K562 (cell line): ENCODE results near the gene FXN. TPM values are rescaled to one million over a fixed set of nuclear protein-coding genes. Genes with fewer than 3 reads are reported as not detected.

ENCODE experiments used
- ATAC-seq: fragments of 200-7000 bp; cut with Tn5 transposase; 3 replicates; pipeline ENCODE4 v1.9.1; 2020; ENCODE audit warnings: moderate library complexity
- BruUV-seq: library from RNA; stranded (reverse); fragments of 400-500 nt; replicated peaks from 2 replicates; lab custom pipeline; 2021; lab: Mats Ljungman, UMichigan
- CTCF ChIA-PET: fragments of 300-600 bp; formaldehyde crosslinking; extraction: SDS; loops from one replicate; lab custom pipeline; 2021; ENCODE audit warnings: low intra/inter-chr PET ratio; lab: Yijun Ruan, JAX
- POLR2A ChIA-PET: fragments of 300-600, 350-650 bp; sonication (Branson Sonifier 250); formaldehyde crosslinking; extraction: SDS; loops from one replicate; lab custom pipeline; 2021; ENCODE audit warnings: antibody characterized with exemption, inconsistent platforms; lab: Yijun Ruan, JAX
- DNase-seq, 4 experiments: peaks; one replicate each; pipeline versions ENCODE4 v3.0.0 to v3.0.0-alpha.2; 2011 to 2018; ENCODE audit warnings: low spot score in 3 of 4, mixed read lengths in 3 of 4; ENCODE audit errors: extremely low read depth in 1 of 4
- FAIRE-seq: peaks from 2 replicates; lab custom pipeline; 2011; peaks lifted over from hg19 to GRCh38; lab: Jason Lieb, UNC
- H2AFZ ChIP-seq: 2 replicates; pipeline ENCODE4 v1.6.0; 2011; ENCODE audit warnings: low read depth, low read length, control low read depth, inconsistent platforms
- H3K27ac ChIP-seq: fragments of 200-600 bp; 3 replicates; pipeline ENCODE4 v1.8.0; 2011; ENCODE audit warnings: low read depth, mild to moderate bottlenecking, control low read depth, inconsistent platforms, low read length, moderate library complexity, mixed read lengths; ENCODE audit errors: extremely low read depth
- H3K27me3 ChIP-seq, 2 experiments: fragments of 300-600 bp in 1 of 2; 2 replicates in 1 of 2; 3 replicates in 1 of 2; pipeline versions ENCODE4 v1.6.0 to v1.8.0; 2011; ENCODE audit warnings: inconsistent platforms in 2 of 2, low read length in 2 of 2, mild to moderate bottlenecking in 1 of 2, mixed read lengths in 1 of 2, moderate library complexity in 1 of 2; ENCODE audit not compliant: control insufficient read depth in 2 of 2, insufficient read depth in 2 of 2
- H3K36me3 ChIP-seq: fragments of 300-600 bp; 3 replicates; pipeline ENCODE4 v1.8.0; 2011; ENCODE audit warnings: mild to moderate bottlenecking, low read length, inconsistent platforms; ENCODE audit not compliant: control insufficient read depth, insufficient read depth
- H3K4me1 ChIP-seq, 2 experiments: fragments of 200-600 bp in 1 of 2; replicated peaks in 1 of 2; 2 replicates in 1 of 2; 3 replicates in 1 of 2; pipeline versions ENCODE4 v1.5.1 to v1.8.0; 2011; ENCODE audit warnings: inconsistent platforms in 2 of 2, low read length in 2 of 2, mild to moderate bottlenecking in 1 of 2, mixed read lengths in 1 of 2, moderate library complexity in 1 of 2; ENCODE audit not compliant: control insufficient read depth in 2 of 2, insufficient read depth in 2 of 2
- H3K4me2 ChIP-seq: 2 replicates; pipeline ENCODE4 v1.6.1; 2011; ENCODE audit warnings: low read length, control low read depth, inconsistent platforms, mixed read lengths; ENCODE audit not compliant: insufficient read depth
- H3K4me3 ChIP-seq: fragments of 200-600 bp; sonication (generic), shearing (Covaris generic); 2 replicates; pipeline ENCODE4 v1.5.1; 2016; ENCODE audit warnings: control low read depth, inconsistent platforms
- H3K79me2 ChIP-seq: fragments of 200-600 bp; 3 replicates; pipeline ENCODE4 v1.8.0; 2011; ENCODE audit warnings: low read length, inconsistent platforms; ENCODE audit not compliant: control insufficient read depth, insufficient read depth
- H3K9ac ChIP-seq, 2 experiments: 2 replicates each; pipeline versions ENCODE4 v1.6.0 to v1.6.1; 2011; ENCODE audit warnings: low read depth in 2 of 2, low read length in 2 of 2, control low read depth in 1 of 2, inconsistent platforms in 1 of 2, mild to moderate bottlenecking in 1 of 2, mixed read lengths in 1 of 2; ENCODE audit not compliant: insufficient read depth in 1 of 2
- H3K9me1 ChIP-seq: one replicate; pipeline ENCODE4 v1.6.0; 2011; ENCODE audit warnings: inconsistent platforms, mild to moderate bottlenecking, low read length, moderate library complexity; ENCODE audit not compliant: control insufficient read depth, insufficient read depth
- H3K9me3 ChIP-seq: replicated peaks from 2 replicates; pipeline ENCODE4 v1.5.1; 2011; ENCODE audit warnings: low read depth, low read length, inconsistent platforms; ENCODE audit not compliant: control insufficient read depth, insufficient read depth
- H4K20me1 ChIP-seq: replicated peaks from 2 replicates; pipeline ENCODE4 v1.6.1; 2011; ENCODE audit warnings: low read length, inconsistent platforms, mixed read lengths; ENCODE audit not compliant: control insufficient read depth, insufficient read depth
- DLX4 ChIP-seq: fragments of 250-450 bp; sonication (Bioruptor Pico); IDR thresholded peaks from 2 replicates; pipeline ENCODE4 v1.6.1; 2021; ENCODE audit warnings: mild to moderate bottlenecking
- KDM4B ChIP-seq, 2 experiments: fragments of 450-650 bp in 1 of 2; sonication (generic) in 1 of 2; IDR thresholded peaks; 2 replicates each; pipeline ENCODE4 v1.6.1; 2016 to 2017; ENCODE audit warnings: borderline replicate concordance in 2 of 2, antibody characterized with exemption in 1 of 2, low read depth in 1 of 2, mild to moderate bottlenecking in 1 of 2
- KHSRP ChIP-seq: fragments of 450-650 bp; IDR thresholded peaks from 2 replicates; pipeline ENCODE4 v1.6.1; 2017
- MXD1 ChIP-seq: fragments of 250-450 bp; sonication (Bioruptor Pico); IDR thresholded peaks from 2 replicates; pipeline ENCODE4 v1.8.0; 2021; ENCODE audit warnings: borderline replicate concordance, mild to moderate bottlenecking, moderate library complexity; ENCODE audit not compliant: poor library complexity, severe bottlenecking
- NFE2L1 ChIP-seq: fragments of 450-650 bp; IDR thresholded peaks from 2 replicates; pipeline ENCODE4 v1.6.1; 2016; ENCODE audit warnings: missing genetic modification characterization, low read depth, mild to moderate bottlenecking, missing compliant biosample characterization, moderate library complexity, borderline replicate concordance
- SMAD3 ChIP-seq: fragments of 450-650 bp; formaldehyde crosslinking; conservative IDR thresholded peaks from 2 replicates; pipeline ENCODE4 v1.4.0; 2020; ENCODE audit warnings: mild to moderate bottlenecking
- TGIF2 ChIP-seq: sonication (generic); formaldehyde crosslinking; IDR thresholded peaks from 2 replicates; pipeline ENCODE4 v1.8.1; 2022; ENCODE audit warnings: mild to moderate bottlenecking, missing genetic modification reagents, moderate library complexity
- TRIM24 ChIP-seq, 2 experiments: fragments of 450-650 bp; IDR thresholded peaks; 2 replicates each; pipeline ENCODE4 v1.6.1; 2016
- ZNF133 ChIP-seq: fragments of 250-450 bp; sonication (Bioruptor Pico); IDR thresholded peaks from 2 replicates; pipeline ENCODE4 v1.4.0; 2020; ENCODE audit warnings: mild to moderate bottlenecking
- WGBS: fragments of 100-300 bp; shearing (Covaris generic); methylation state at CpG from one replicate; pipeline ENCODE4 v1.1.6; 2016; ENCODE audit warnings: low coverage, mixed read lengths; ENCODE audit not compliant: insufficient coverage; ENCODE audit errors: missing lambda C conversion rate; 5-methylcytosine and 5-hydroxymethylcytosine counted together
- in situ Hi-C: fragments of 300-500 bp; cut with MboI; formaldehyde crosslinking; loops from 4 replicates; pipeline ENCODE4 v1.15.0; 2018; ENCODE audit warnings: inconsistent platforms, mixed read lengths
- intact Hi-C: fragments of 100-400 bp; cut with micrococcal nuclease; formaldehyde crosslinking; loops from 2 replicates; pipeline ENCODE4 v1.14.2; 2022
- polyA plus RNA-seq, 8 experiments: library from polyadenylated mRNA; depleted of rRNA in 4 of 8; stranded (reverse) in 5 of 8; unstranded in 3 of 8; fragments of >200 nt; fragmentation: Nextera tagmentation in 2 of 8; fragmentation: Illumina TruSeq in 1 of 8; extraction: Ambion mirVana in 2 of 8; extraction: Trizol in 1 of 8; gene quantifications; 2 replicates each; pipeline versions ENCODE4 v1.2.1 to v1.2.3, GENCODE V29; 2011 to 2014; ENCODE audit warnings: inconsistent platforms in 1 of 8, missing spikeins in 1 of 8
- total RNA-seq, 7 experiments: library from RNA; depleted of rRNA in 6 of 7; stranded (reverse); fragments of >200 nt in 6 of 7; fragmentation: Illumina TruSeq in 2 of 7; extraction: Trizol in 2 of 7; gene quantifications; 2 replicates each; pipeline versions ENCODE4 v1.2.1 to v1.2.3, GENCODE V29; 2011 to 2021; ENCODE audit warnings: low replicate concordance in 1 of 7
- TF ChIP-seq, protein P1 (sequence below): sonication (generic); formaldehyde crosslinking; IDR thresholded peaks from 2 replicates; pipeline ENCODE4 v1.8.0; 2022; ENCODE audit warnings: mild to moderate bottlenecking, missing genetic modification reagents

Gene FXN
- total and polyA plus RNA-seq, 9 of the 15 experiments (the other 6 are each of a cell fraction or from before 2014, with no cell fraction given) = 7.6 to 51.5 (median 30.3) TPM

DNA sequence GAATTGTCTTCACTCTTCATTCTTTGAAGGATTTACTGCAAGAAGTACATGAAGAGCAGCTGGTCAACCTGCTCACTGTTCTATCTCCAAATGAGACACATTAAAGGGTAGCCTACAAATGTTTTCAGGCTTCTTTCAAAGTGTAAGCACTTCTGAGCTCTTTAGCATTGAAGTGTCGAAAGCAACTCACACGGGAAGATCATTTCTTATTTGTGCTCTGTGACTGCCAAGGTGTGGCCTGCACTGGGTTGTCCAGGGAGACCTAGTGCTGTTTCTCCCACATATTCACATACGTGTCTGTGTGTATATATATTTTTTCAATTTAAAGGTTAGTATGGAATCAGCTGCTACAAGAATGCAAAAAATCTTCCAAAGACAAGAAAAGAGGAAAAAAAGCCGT is 37.6 kb downstream of the FXN start:
- H3K9me3 ChIP-seq = no peaks in the 10 kb centered on the region
- H3K79me2 ChIP-seq = no peaks in the 10 kb centered on the region
- no peak overlapping the region for H3K27ac ChIP-seq
- FAIRE-seq (no peak), DNase-seq (no peak), ATAC-seq (no peak)
- H3K9me1 ChIP-seq = no peaks in the 10 kb centered on the region
- no peak overlapping the region for H3K9ac ChIP-seq
- no peaks in the 10 kb centered on the region for H3K4me1 ChIP-seq
- H2AFZ ChIP-seq = no peak overlapping the region
- no peak overlapping the region for H3K4me2 ChIP-seq
- 58% methylated on average over 4 of the region's 4 CpGs for WGBS
- in situ Hi-C loops = loop anchor here (25.0 kb wide), 1 partner anchor 464 kb away; no protein-coding TSS in a partner anchor
- H4K20me1 ChIP-seq = no peaks in the 10 kb centered on the region
- H3K36me3 ChIP-seq = peaks cover 40% of the 10 kb centered on the region
- no peak for TF ChIP-seq MXD1 (CRISPR knock-in tag)
- intact Hi-C loops = loop anchor here (10.0 kb wide), 1 partner anchor 72 kb away; no protein-coding TSS in a partner anchor
- BruUV-seq = no TSS peak
- no peaks in the 10 kb centered on the region for H3K27me3 ChIP-seq
- CTCF ChIA-PET = no interaction called here
- POLR2A ChIA-PET = interaction anchor here (0.7 to 1.2 kb wide), 2 partner anchors 12 to 134 kb away, joined by 3 to 4 read pairs; no protein-coding TSS in a partner anchor
- H3K4me3 ChIP-seq = no peak overlapping the region

DNA sequence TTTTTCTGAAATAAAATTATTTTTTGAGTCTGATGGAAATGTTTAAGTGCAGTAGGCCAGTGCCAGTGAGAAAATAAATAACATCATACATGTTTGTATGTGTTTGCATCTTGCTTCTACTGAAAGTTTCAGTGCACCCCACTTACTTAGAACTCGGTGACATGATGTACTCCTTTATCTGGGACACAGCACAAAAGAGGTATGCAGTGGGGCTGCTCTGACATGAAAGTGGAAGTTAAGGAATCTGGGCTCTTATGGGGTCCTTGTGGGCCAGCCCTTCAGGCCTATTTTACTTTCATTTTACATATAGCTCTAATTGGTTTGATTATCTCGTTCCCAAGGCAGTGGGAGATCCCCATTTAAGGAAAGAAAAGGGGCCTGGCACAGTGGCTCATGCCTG is 39.2 kb downstream of the FXN start:
- no peaks in the 10 kb centered on the region for H3K9me1 ChIP-seq
- H3K4me2 ChIP-seq = no peak overlapping the region
- no peaks in the 10 kb centered on the region for H3K27me3 ChIP-seq
- no peak overlapping the region for H2AFZ ChIP-seq
- ATAC-seq = no peak
- no peaks in the 10 kb centered on the region for H3K79me2 ChIP-seq
- ChIA-PET POLR2A (interaction anchor here (0.7 to 1.7 kb wide), 3 partner anchors 10 to 37 kb away, joined by 3 to 4 read pairs (median 4); no protein-coding TSS in a partner anchor), CTCF (no interaction called here)
- H4K20me1 ChIP-seq = no peaks in the 10 kb centered on the region
- no peak for FAIRE-seq
- no peak for DNase-seq
- no peak overlapping the region for H3K9ac ChIP-seq
- H3K36me3 ChIP-seq = peaks cover 31% of the 10 kb centered on the region
- no peaks in the 10 kb centered on the region for H3K9me3 ChIP-seq
- 94% methylated on average over 2 of the region's 2 CpGs for WGBS
- in situ Hi-C loops (loop anchor here (25.0 kb wide), 1 partner anchor 462 kb away; no protein-coding TSS in a partner anchor), intact Hi-C loops (loop anchor here (10.0 kb wide), 1 partner anchor 70 kb away; no protein-coding TSS in a partner anchor)
- no TSS peak for BruUV-seq
- no peaks in the 10 kb centered on the region for H3K4me1 ChIP-seq
- no peak overlapping the region for H3K27ac ChIP-seq
- no peak overlapping the region for H3K4me3 ChIP-seq
- no peak for TF ChIP-seq TGIF2
- TF ChIP-seq KHSRP = no peak
- TF ChIP-seq KDM4B (IDR thresholded peaks at IDR 0.05; ENCODE audit: borderline replicate concordance in 2 of 2, low read depth in 1 of 2) = no peak
- TF ChIP-seq, protein P1, sequence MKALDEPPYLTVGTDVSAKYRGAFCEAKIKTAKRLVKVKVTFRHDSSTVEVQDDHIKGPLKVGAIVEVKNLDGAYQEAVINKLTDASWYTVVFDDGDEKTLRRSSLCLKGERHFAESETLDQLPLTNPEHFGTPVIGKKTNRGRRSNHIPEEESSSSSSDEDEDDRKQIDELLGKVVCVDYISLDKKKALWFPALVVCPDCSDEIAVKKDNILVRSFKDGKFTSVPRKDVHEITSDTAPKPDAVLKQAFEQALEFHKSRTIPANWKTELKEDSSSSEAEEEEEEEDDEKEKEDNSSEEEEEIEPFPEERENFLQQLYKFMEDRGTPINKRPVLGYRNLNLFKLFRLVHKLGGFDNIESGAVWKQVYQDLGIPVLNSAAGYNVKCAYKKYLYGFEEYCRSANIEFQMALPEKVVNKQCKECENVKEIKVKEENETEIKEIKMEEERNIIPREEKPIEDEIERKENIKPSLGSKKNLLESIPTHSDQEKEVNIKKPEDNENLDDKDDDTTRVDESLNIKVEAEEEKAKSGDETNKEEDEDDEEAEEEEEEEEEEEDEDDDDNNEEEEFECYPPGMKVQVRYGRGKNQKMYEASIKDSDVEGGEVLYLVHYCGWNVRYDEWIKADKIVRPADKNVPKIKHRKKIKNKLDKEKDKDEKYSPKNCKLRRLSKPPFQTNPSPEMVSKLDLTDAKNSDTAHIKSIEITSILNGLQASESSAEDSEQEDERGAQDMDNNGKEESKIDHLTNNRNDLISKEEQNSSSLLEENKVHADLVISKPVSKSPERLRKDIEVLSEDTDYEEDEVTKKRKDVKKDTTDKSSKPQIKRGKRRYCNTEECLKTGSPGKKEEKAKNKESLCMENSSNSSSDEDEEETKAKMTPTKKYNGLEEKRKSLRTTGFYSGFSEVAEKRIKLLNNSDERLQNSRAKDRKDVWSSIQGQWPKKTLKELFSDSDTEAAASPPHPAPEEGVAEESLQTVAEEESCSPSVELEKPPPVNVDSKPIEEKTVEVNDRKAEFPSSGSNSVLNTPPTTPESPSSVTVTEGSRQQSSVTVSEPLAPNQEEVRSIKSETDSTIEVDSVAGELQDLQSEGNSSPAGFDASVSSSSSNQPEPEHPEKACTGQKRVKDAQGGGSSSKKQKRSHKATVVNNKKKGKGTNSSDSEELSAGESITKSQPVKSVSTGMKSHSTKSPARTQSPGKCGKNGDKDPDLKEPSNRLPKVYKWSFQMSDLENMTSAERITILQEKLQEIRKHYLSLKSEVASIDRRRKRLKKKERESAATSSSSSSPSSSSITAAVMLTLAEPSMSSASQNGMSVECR (CRISPR knock-in tag) = no peak
- no peak for TF ChIP-seq DLX4 (CRISPR knock-in tag)
- no peak for TF ChIP-seq NFE2L1 (tag)
- TF ChIP-seq TRIM24 (IDR thresholded peaks at IDR 0.05) = no peak
- TF ChIP-seq SMAD3 (CRISPR knock-in tag) = no peak
- no peak for TF ChIP-seq ZNF133
